IMR-90 (cell line): ENCODE data around the gene GIT1. TPM values are rescaled to one million over a fixed set of nuclear protein-coding genes. Genes with fewer than 3 reads are reported as not detected.

ENCODE experiments used
- ATAC-seq: fragments of 200-7000 bp; cut with Tn5 transposase; 2 replicates; pipeline ENCODE4 v1.9.1; 2020; ENCODE audit warnings: low read depth, mild to moderate bottlenecking, moderate library complexity
- BruUV-seq: library from RNA; stranded (reverse); fragments of 400-500 nt; replicated peaks from 2 replicates; lab custom pipeline; 2021; lab: Mats Ljungman, UMichigan
- CTCF ChIA-PET: fragments of 300-600 bp; formaldehyde crosslinking; extraction: SDS; loops from one replicate; lab custom pipeline; 2021; ENCODE audit warnings: antibody characterized with exemption; lab: Yijun Ruan, JAX
- POLR2A ChIA-PET: fragments of 300-600 bp; sonication (Branson Sonifier 250); formaldehyde crosslinking; loops from one replicate; lab custom pipeline; 2022; ENCODE audit warnings: antibody characterized with exemption; ENCODE audit not compliant: unreplicated experiment; lab: Charles Lee
- DNase-seq: peaks from one replicate; pipeline ENCODE4 v3.0.0; 2013
- H2AFZ ChIP-seq: replicated peaks from 2 replicates; pipeline ENCODE3; 2013; ENCODE audit warnings: low read length, mild to moderate bottlenecking; ENCODE audit not compliant: poor library complexity
- H2AK5ac ChIP-seq: 2 replicates; pipeline ENCODE4 v1.6.1; 2013; ENCODE audit warnings: low read depth, low read length, inconsistent platforms
- H2AK9ac ChIP-seq: replicated peaks from 2 replicates; pipeline ENCODE3; 2013; ENCODE audit warnings: mild to moderate bottlenecking, low read depth, low read length, moderate library complexity; ENCODE audit not compliant: poor library complexity
- H2BK120ac ChIP-seq: 2 replicates; pipeline ENCODE4 v1.6.1; 2013; ENCODE audit warnings: low read depth, low read length, inconsistent platforms
- H2BK15ac ChIP-seq: 3 replicates; pipeline ENCODE4 v1.6.1; 2013; ENCODE audit warnings: low read depth, low read length, inconsistent platforms
- H2BK20ac ChIP-seq: 2 replicates; pipeline ENCODE4 v1.6.1; 2013; ENCODE audit warnings: low read depth, mild to moderate bottlenecking, inconsistent platforms, low read length, moderate library complexity
- H2BK5ac ChIP-seq: 2 replicates; pipeline ENCODE4 v1.6.1; 2013; ENCODE audit warnings: mild to moderate bottlenecking, low read depth, low read length, inconsistent platforms; ENCODE audit not compliant: poor library complexity, severe bottlenecking
- H3K14ac ChIP-seq: replicated peaks from 2 replicates; pipeline ENCODE4 v1.6.1; 2013; ENCODE audit warnings: low read depth, low read length, inconsistent platforms
- H3K18ac ChIP-seq: 2 replicates; pipeline ENCODE4 v1.6.1; 2013; ENCODE audit warnings: low read depth, low read length, control low read depth
- H3K23ac ChIP-seq: 2 replicates; pipeline ENCODE4 v1.6.1; 2013; ENCODE audit warnings: low read depth, low read length, inconsistent platforms
- H3K27ac ChIP-seq: 2 replicates; pipeline ENCODE4 v1.5.1; 2013; ENCODE audit warnings: mild to moderate bottlenecking, control low read depth, low read length; ENCODE audit not compliant: insufficient read depth
- H3K27me3 ChIP-seq: 2 replicates; pipeline ENCODE4 v1.6.1; 2013; ENCODE audit warnings: low read length; ENCODE audit not compliant: control insufficient read depth, insufficient read depth
- H3K36me3 ChIP-seq: 2 replicates; pipeline ENCODE4 v1.6.1; 2013; ENCODE audit warnings: low read length, mixed read lengths; ENCODE audit not compliant: control insufficient read depth, insufficient read depth
- H3K4ac ChIP-seq: 2 replicates; pipeline ENCODE4 v1.6.1; 2013; ENCODE audit warnings: low read depth, low read length, inconsistent platforms
- H3K4me1 ChIP-seq: 2 replicates; pipeline ENCODE4 v1.6.1; 2013; ENCODE audit warnings: low read length, mixed read lengths; ENCODE audit not compliant: control insufficient read depth, insufficient read depth
- H3K4me2 ChIP-seq: 2 replicates; pipeline ENCODE4 v1.6.1; 2013; ENCODE audit warnings: low read depth, mild to moderate bottlenecking, control low read depth, low read length, moderate library complexity
- H3K4me3 ChIP-seq: 2 replicates; pipeline ENCODE4 v1.5.1; 2013; ENCODE audit warnings: low read depth, mild to moderate bottlenecking, control low read depth, low read length, moderate library complexity; ENCODE audit not compliant: insufficient read depth
- H3K56ac ChIP-seq: 2 replicates; pipeline ENCODE4 v1.6.1; 2013; ENCODE audit warnings: low read length, inconsistent platforms; ENCODE audit not compliant: insufficient read depth; ENCODE audit errors: extremely low read depth
- H3K79me1 ChIP-seq, 2 experiments: 2 replicates each; pipeline ENCODE4 v1.6.1; 2013; ENCODE audit warnings: low read length in 2 of 2, inconsistent platforms in 1 of 2, low read depth in 1 of 2
- H3K9ac ChIP-seq: 2 replicates; pipeline ENCODE4 v1.6.1; 2013; ENCODE audit warnings: low read depth, low read length, control low read depth
- H3K9me1 ChIP-seq: 2 replicates; pipeline ENCODE4 v1.6.1; 2013; ENCODE audit warnings: low read length, inconsistent platforms; ENCODE audit not compliant: insufficient read depth
- H3K9me3 ChIP-seq: 2 replicates; pipeline ENCODE4 v1.6.1; 2013; ENCODE audit warnings: low read length; ENCODE audit not compliant: control insufficient read depth, insufficient read depth
- H4K20me1 ChIP-seq: 2 replicates; pipeline ENCODE4 v1.6.1; 2013; ENCODE audit warnings: low read length, inconsistent platforms; ENCODE audit not compliant: insufficient read depth
- H4K5ac ChIP-seq: 2 replicates; pipeline ENCODE4 v1.6.1; 2013; ENCODE audit warnings: mild to moderate bottlenecking, low read depth, low read length, control low read depth
- H4K8ac ChIP-seq, 2 experiments: 2 replicates each; pipeline ENCODE4 v1.6.1; 2013; ENCODE audit warnings: low read depth in 2 of 2, low read length in 2 of 2, control low read depth in 1 of 2, inconsistent platforms in 1 of 2
- H4K91ac ChIP-seq: 2 replicates; pipeline ENCODE4 v1.6.1; 2013; ENCODE audit warnings: low read depth, low read length, inconsistent platforms; ENCODE audit not compliant: insufficient read depth
- CEBPB ChIP-seq: IDR thresholded peaks from 2 replicates; pipeline ENCODE4 v1.6.1; 2012; ENCODE audit warnings: low read depth, low read length, improper control_type of control experiment
- RAD21 ChIP-seq: IDR thresholded peaks from 2 replicates; pipeline ENCODE4 v1.6.1; 2012; ENCODE audit warnings: low read length, improper control_type of control experiment
- WGBS, 2 experiments: methylation state at CpG; one replicate each; pipeline versions ENCODE4 v1.1.5 to v1.1.7; 2013; ENCODE audit warnings: missing lambda C conversion rate in 2 of 2; ENCODE audit not compliant: insufficient read length in 1 of 2; ENCODE audit errors: extremely low coverage in 2 of 2; 5-methylcytosine and 5-hydroxymethylcytosine counted together
- dilution Hi-C: fragments of 300-500 bp; cut with HindIII; formaldehyde crosslinking; loops from one replicate; pipeline ENCODE4 v1.14.3; 2018; ENCODE audit warnings: low sequenced_read_pairs; ENCODE audit not compliant: unreplicated experiment
- in situ Hi-C: fragments of 300-500 bp; cut with MboI; formaldehyde crosslinking; loops from 3 replicates; pipeline ENCODE4 v1.14.3; 2019; ENCODE audit warnings: low sequenced_read_pairs, inconsistent platforms, mixed read lengths
- intact Hi-C: fragments of 100-400 bp; cut with micrococcal nuclease; formaldehyde crosslinking; loops from 2 replicates; pipeline ENCODE4 v1.10.0; 2022
- polyA plus RNA-seq, 3 experiments: library from polyadenylated mRNA; depleted of rRNA; stranded (reverse); fragments of >200 nt; gene quantifications; 2 replicates each; pipeline ENCODE4 v1.2.3, GENCODE V29; 2012; ENCODE audit warnings: low replicate concordance in 1 of 3
- total RNA-seq: library from RNA; depleted of rRNA; stranded (reverse); fragments of >200 nt; gene quantifications from 2 replicates; pipeline ENCODE4 v1.2.3, GENCODE V29; 2012
- TF ChIP-seq, protein P1 (sequence below): fragments of 150-350 bp; IDR thresholded peaks from 2 replicates; pipeline ENCODE4 v1.6.1; 2016; ENCODE audit warnings: low read depth, mild to moderate bottlenecking, low read length, moderate library complexity, borderline replicate concordance

Gene GIT1
- total and polyA plus RNA-seq, 2 of the 4 experiments (the other 2 are of a cell fraction): 14.2 to 34.2 TPM

DNA sequence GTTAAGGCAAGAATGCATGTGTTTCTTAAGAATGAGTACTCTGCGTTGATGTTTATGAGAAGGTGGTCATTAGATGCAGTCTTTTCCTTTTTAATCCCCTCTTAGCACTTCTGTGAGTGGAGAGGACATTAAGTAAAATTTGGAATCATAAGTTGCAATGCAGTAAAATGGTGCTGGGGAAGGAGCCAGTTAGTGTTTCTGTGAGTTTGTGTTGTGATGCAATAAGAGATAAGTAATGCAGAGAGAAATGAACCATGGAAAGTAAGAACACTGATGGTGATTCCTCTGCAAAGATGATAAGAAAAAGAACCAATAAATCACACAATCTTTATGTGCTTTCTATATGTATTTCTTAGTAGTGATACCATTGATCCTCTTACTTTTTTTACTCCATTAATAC lies 42.6 kb downstream of the GIT1 start:
- dilution Hi-C loops (no loop called here), in situ Hi-C loops (no loop called here), intact Hi-C loops (no loop called here)
- CTCF ChIA-PET: no interaction called here
- H3K14ac ChIP-seq: no peak overlapping the region
- TF ChIP-seq, protein P1, sequence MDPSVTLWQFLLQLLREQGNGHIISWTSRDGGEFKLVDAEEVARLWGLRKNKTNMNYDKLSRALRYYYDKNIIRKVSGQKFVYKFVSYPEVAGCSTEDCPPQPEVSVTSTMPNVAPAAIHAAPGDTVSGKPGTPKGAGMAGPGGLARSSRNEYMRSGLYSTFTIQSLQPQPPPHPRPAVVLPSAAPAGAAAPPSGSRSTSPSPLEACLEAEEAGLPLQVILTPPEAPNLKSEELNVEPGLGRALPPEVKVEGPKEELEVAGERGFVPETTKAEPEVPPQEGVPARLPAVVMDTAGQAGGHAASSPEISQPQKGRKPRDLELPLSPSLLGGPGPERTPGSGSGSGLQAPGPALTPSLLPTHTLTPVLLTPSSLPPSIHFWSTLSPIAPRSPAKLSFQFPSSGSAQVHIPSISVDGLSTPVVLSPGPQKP: no peak
- TF ChIP-seq CEBPB (peak; percentile 85), RAD21 (no peak)
- H4K20me1 ChIP-seq: 0 out of 2 replicates have a peak, but pooled peaks cover 3% of the 10 kb centered on the region
- H4K91ac ChIP-seq: no peak overlapping the region
- H3K4me3 ChIP-seq: no peak overlapping the region
- H3K27me3 ChIP-seq: no peaks in the 10 kb centered on the region
- DNase-seq (no peak), ATAC-seq (peak; percentile 27; the same call in 1 of the 2 replicates)
- no peak overlapping the region for H2BK20ac ChIP-seq
- no peak overlapping the region for H2AK9ac ChIP-seq
- peaks cover 2% of the 10 kb centered on the region; the same call in 1 of the 2 replicates for H3K4me1 ChIP-seq
- BruUV-seq: no TSS peak
- H3K9me3 ChIP-seq: no peaks in the 10 kb centered on the region
- no peak overlapping the region for H3K18ac ChIP-seq
- H2BK5ac ChIP-seq: no peak overlapping the region
- H3K36me3 ChIP-seq: peaks cover 17% of the 10 kb centered on the region
- peaks cover 3 to 10% of the 10 kb centered on the region in 2 experiments; a peak in 2 of 4 replicates for H3K79me1 ChIP-seq
- no peak overlapping the region for H2BK120ac ChIP-seq
- H3K9me1 ChIP-seq: no peaks in the 10 kb centered on the region
- H3K23ac ChIP-seq: no peak overlapping the region
- H2BK15ac ChIP-seq: no peak overlapping the region
- H2AFZ ChIP-seq: no peak overlapping the region
- no peak overlapping the region for H4K8ac ChIP-seq
- no peak overlapping the region for H3K4ac ChIP-seq
- no peak overlapping the region for H3K27ac ChIP-seq
- no peak overlapping the region for H3K56ac ChIP-seq
- H2AK5ac ChIP-seq: no peak overlapping the region
- no peak overlapping the region for H3K4me2 ChIP-seq
- POLR2A ChIA-PET: no interaction called here
- no peak overlapping the region for H3K9ac ChIP-seq
- H4K5ac ChIP-seq: no peak overlapping the region
- WGBS, 2 experiments: no CpG with 5 or more reads among the region's 1 CpG
